ENCODE results near the gene MAD1L1.

DNA sequence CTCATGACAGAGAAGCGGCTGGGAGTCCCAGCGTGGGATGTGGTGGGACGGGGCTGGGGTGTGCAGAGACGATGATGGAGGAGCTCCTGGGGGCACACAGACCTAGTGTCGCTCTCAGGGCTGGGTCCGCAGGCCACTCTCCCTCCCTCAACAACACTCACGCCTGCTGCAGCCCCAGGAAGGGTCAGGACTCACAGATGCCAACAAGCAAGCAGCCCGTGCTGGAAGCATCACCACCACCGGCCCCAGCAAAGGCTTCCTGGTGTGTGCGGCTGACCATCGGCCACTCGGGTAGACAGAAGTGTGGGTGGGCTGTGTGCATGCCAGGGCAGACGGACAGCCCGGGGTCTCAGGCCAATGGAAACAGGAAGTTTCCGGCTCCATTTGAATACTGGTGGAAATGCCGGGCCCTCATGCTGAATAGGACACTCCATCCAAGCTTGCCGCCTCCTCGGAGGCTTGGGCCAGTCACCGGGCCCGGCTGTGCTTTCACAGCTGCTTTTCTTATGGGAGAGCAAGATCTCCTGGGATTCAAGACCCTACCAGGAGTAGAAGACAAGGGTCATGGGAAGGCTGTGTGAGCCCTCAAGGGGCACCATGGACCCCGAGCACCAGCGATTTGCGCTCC is 384.6 kb downstream of the MAD1L1 start:
- TF ChIP-seq EZH2 (IDR thresholded peaks at IDR 0.05) (no peak), POLR2AphosphoS5 (IDR thresholded peaks at IDR 0.05; ENCODE audit: low read depth, low read length) (no peak), EZH2phosphoT487 (IDR thresholded peaks at IDR 0.05; ENCODE audit: borderline replicate concordance) (no peak), MAX (IDR thresholded peaks at IDR 0.05) (no peak), POLR2A (IDR thresholded peaks at IDR 0.05; ENCODE audit: borderline replicate concordance, extremely low read depth, insufficient read depth, insufficient read length) (no peak)
- TF ChIP-seq, protein P1, sequence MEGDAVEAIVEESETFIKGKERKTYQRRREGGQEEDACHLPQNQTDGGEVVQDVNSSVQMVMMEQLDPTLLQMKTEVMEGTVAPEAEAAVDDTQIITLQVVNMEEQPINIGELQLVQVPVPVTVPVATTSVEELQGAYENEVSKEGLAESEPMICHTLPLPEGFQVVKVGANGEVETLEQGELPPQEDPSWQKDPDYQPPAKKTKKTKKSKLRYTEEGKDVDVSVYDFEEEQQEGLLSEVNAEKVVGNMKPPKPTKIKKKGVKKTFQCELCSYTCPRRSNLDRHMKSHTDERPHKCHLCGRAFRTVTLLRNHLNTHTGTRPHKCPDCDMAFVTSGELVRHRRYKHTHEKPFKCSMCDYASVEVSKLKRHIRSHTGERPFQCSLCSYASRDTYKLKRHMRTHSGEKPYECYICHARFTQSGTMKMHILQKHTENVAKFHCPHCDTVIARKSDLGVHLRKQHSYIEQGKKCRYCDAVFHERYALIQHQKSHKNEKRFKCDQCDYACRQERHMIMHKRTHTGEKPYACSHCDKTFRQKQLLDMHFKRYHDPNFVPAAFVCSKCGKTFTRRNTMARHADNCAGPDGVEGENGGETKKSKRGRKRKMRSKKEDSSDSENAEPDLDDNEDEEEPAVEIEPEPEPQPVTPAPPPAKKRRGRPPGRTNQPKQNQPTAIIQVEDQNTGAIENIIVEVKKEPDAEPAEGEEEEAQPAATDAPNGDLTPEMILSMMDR (IDR thresholded peaks at IDR 0.05 in 2 of 3, conservative IDR thresholded peaks at IDR 0.05 in 1 of 3; ENCODE audit: borderline replicate concordance in 1 of 3, insufficient read depth in 1 of 3, low read depth in 2 of 3, low read length in 2 of 3): no peak
